ENCODE measurements around the gene CORO2B. TPM values are rescaled to one million over a fixed set of nuclear protein-coding genes. Genes with fewer than 3 reads are reported as not detected.

Gene CORO2B
- total and polyA plus RNA-seq, 2 of the 4 experiments (the other 2 are of a cell fraction), result 9.3 to 39.3 TPM

DNA sequence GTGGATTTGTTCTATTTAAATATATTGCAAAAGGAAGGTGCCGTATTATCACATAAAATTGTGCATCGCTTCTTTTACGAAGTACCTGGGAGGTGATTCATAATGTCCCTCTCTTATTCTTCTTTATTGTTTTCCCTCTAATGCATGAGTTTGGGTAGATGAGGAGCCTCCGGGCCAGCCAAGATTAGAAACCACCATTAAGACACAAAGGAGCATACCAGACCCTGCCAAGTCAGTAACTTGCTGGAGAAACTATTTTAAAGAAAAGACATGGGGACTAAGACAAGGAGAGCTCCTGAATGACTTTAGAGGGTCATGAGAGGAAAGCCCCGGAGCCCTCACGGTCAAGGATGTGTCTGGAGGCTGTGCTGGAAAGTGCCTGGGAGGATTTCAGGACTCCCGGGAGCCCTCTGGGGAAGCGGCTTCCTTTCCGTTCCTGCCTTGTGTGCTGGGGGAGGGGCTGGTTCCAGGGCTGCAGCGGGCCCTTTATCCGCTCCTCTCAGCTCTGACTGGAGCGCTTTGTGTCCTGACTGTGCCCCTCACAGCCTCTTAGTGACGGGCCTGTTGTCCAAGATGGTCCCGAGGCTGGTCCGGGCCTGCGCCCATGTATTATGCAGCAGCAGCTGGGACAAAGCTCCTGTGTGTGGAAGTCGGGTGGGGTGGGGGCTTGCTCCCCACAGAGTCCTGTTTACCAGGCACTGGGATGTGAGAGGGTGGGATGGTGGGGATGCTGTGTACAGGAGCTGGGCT is 35.7 kb downstream of the CORO2B start:
- H2BK15ac ChIP-seq (ENCODE audit: low read depth, low read length), result peak overlapping the region; percentile 24; the same call in 2 of the 3 replicates
- H3K27ac ChIP-seq (ENCODE audit: insufficient read depth, low read length), result no peak overlapping the region
- H3K56ac ChIP-seq (ENCODE audit: extremely low read depth, insufficient read depth, low read length), result no peak overlapping the region
- peak overlapping the region; percentile 30; the same call in 1 of the 2 replicates for H4K91ac ChIP-seq (ENCODE audit: insufficient read depth, low read depth, low read length)
- DNase-seq (no peak), ATAC-seq (ENCODE audit: low read depth) (no peak)
- H3K36me3 ChIP-seq (ENCODE audit: control insufficient read depth, insufficient read depth, low read length), result no peaks in the 10 kb centered on the region
- peak overlapping the region; percentile 75 for H2BK120ac ChIP-seq (ENCODE audit: low read depth, low read length)
- WGBS, 2 experiments (ENCODE audit: extremely low coverage in 2 of 2, insufficient read length in 1 of 2), result 20% methylated on average over 1 of the region's 17 CpGs; no CpG with 5 or more reads in 1 of the 2 experiments
- dilution Hi-C loops (cut with HindIII; ENCODE audit: low sequenced_read_pairs, unreplicated experiment), result no loop called here
- H2BK20ac ChIP-seq (ENCODE audit: low read depth, low read length), result 0 out of 2 replicates have a peak overlapping the region, but pooled peaks have one; percentile 50
- H3K27me3 ChIP-seq (ENCODE audit: control insufficient read depth, insufficient read depth, low read length), result no peaks in the 10 kb centered on the region
- peak overlapping the region; percentile 16; the same call in 1 of the 2 replicates for H3K4me2 ChIP-seq (ENCODE audit: low read depth, low read length)
- CTCF ChIA-PET, result no interaction called here
- peak overlapping the region; percentile 79 for H2AFZ ChIP-seq (replicated peaks; ENCODE audit: low read length, poor library complexity)
- peak overlapping the region; percentile 54; the same call in 1 of the 2 replicates for H3K23ac ChIP-seq (ENCODE audit: low read depth, low read length)
- peak overlapping the region; percentile 21 to 79; a peak in 3 of 4 replicates for H4K8ac ChIP-seq (ENCODE audit: low read depth in 2 of 2, low read length in 2 of 2)
- in situ Hi-C loops (cut with MboI; ENCODE audit: low sequenced_read_pairs), result no loop called here
- peak overlapping the region; percentile 44; the same call in 1 of the 2 replicates for H3K18ac ChIP-seq (ENCODE audit: low read depth, low read length)
- no peak overlapping the region for H2BK5ac ChIP-seq (ENCODE audit: low read depth, low read length, poor library complexity, severe bottlenecking)
- no peak overlapping the region for H3K4me3 ChIP-seq (ENCODE audit: insufficient read depth, low read depth, low read length)
- H4K20me1 ChIP-seq (ENCODE audit: insufficient read depth, low read length), result no peaks in the 10 kb centered on the region
- H3K14ac ChIP-seq (replicated peaks; ENCODE audit: low read depth, low read length), result peak overlapping the region; percentile 33
- TF ChIP-seq POLR2A (IDR thresholded peaks at IDR 0.05; ENCODE audit: low read depth, low read length), result no peak
- no peak for TF ChIP-seq SMC3 (IDR thresholded peaks at IDR 0.05; ENCODE audit: low read depth, low read length)
- TF ChIP-seq MAFK (IDR thresholded peaks at IDR 0.05; ENCODE audit: low read depth, low read length), result no peak
- intact Hi-C loops (cut with micrococcal nuclease), result no loop called here
- no TSS peak for BruUV-seq (replicated peaks)
- peaks cover 21% of the 10 kb centered on the region for H3K4me1 ChIP-seq (ENCODE audit: control insufficient read depth, insufficient read depth, low read length)
- H2AK5ac ChIP-seq (ENCODE audit: low read depth, low read length), result no peak overlapping the region
- H3K9me1 ChIP-seq (ENCODE audit: insufficient read depth, low read length), result peaks cover 6% of the 10 kb centered on the region; the same call in 1 of the 2 replicates
- POLR2A ChIA-PET (ENCODE audit: unreplicated experiment), result no interaction called here
- H3K9ac ChIP-seq (ENCODE audit: low read depth, low read length), result no peak overlapping the region; the same call in 1 of the 2 replicates
- H3K4ac ChIP-seq (ENCODE audit: low read depth, low read length), result peak overlapping the region; percentile 55
- peak overlapping the region; percentile 63 for H2AK9ac ChIP-seq (replicated peaks; ENCODE audit: low read depth, low read length, poor library complexity)
- H3K79me1 ChIP-seq (ENCODE audit: low read depth in 1 of 2, low read length in 2 of 2), result peaks cover 23 to 60% of the 10 kb centered on the region in 2 experiments; a peak in 3 of 4 replicates
- no peaks in the 10 kb centered on the region for H3K9me3 ChIP-seq (ENCODE audit: control insufficient read depth, insufficient read depth, low read length)
- H4K5ac ChIP-seq (ENCODE audit: low read depth, low read length), result peak overlapping the region; percentile 83
